Adrenal gland (tissue), 5 donors: ENCODE results near the gene ZNF143.
"Not testable (repeated sequence)": the region's sequence is repeated elsewhere in the genome, so short reads cannot be mapped to it uniquely, and the experiment has no call there.

Experiments
- CTCF ChIP-seq, 6 experiments: fragments of 450-650 bp in 4 of 6; fragments of 200-600 bp in 2 of 6; sonication (generic) in 1 of 6; IDR thresholded peaks; 1 replicate in 5 of 6; 2 replicates in 1 of 6; pipeline versions ENCODE4 v1.5.1 to v1.8.0; 2016 to 2021; ENCODE audit warnings: antibody characterized with exemption in 6 of 6, mild to moderate bottlenecking in 2 of 6, moderate library complexity in 1 of 6
- POLR2A ChIP-seq, 2 donors: fragments of 450-650 bp; IDR thresholded peaks; one replicate each; pipeline ENCODE4 v1.6.1; 2017; ENCODE audit warnings: antibody characterized with exemption in 2 of 2, mild to moderate bottlenecking in 2 of 2, moderate library complexity in 1 of 2
- donor health status: DM: no; HTN: no; CAD: no.

DNA sequence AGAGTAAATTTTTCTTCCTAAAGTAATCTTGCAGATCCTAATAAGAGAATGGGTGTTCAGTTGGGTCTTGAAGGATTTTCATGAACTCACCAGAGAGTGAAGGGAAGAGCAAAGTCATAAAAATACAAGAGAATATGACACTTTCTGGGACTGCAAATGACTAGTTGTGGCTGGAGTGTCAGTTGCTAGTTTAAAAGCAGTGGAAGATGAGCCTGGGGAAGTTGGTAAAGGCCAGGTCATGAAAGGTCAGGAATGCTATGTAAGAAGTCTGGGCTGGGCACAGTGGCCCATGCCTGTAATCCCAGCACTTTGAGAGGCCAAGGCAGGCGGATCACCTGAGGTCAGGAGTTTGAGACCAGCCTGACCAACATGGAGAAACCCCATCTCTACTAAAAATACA, 53.8 kb downstream of the ZNF143 start:
- TF ChIP-seq CTCF, POLR2A (IDR thresholded peaks at IDR 0.05): not testable (repeated sequence)
